Measurements from ENCODE around the gene ADGRV1.
"Not testable (repeated sequence)": the region's sequence is repeated elsewhere in the genome, so short reads cannot be mapped to it uniquely, and the experiment has no call there.

Gene ADGRV1

DNA sequence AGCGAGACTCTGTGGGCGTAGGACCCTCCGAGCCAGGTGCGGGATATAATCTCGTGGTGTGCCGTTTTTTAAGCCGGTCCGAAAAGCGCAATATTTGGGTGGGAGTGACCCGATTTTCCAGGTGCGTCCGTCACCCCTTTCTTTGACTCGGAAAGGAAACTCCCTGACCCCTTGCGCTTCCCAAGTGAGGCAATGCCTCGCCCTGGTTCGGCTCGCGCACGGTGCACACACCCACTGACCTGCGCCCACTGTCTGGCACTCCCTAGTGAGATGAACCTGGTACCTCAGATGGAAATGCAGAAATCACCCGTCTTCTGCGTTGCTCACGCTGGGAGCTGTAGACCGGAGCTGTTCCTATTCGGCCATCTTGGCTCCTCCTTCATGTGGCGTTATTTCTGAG lies 263.5 kb downstream of the ADGRV1 start:
- FAIRE-seq = not testable (repeated sequence)

DNA sequence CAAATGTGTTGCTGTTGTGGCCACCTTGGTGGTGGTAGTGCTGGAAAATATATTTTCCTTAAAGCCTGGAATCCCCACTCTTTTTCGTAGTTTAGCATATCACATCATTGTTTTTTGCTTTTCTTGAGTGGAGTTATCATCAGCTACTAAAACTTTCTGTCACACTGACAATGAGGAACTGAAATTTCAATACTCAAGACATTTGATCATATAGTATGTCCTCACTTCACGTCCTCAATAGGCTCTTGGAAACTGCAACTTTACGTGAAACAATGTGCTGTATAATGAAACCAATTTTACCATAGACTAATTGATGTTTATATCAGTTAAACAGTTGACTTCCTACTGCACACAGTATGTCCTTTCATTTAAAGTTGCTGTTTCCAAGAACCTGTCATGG lies 265.8 kb downstream of the ADGRV1 start:
- FAIRE-seq = no peak

DNA sequence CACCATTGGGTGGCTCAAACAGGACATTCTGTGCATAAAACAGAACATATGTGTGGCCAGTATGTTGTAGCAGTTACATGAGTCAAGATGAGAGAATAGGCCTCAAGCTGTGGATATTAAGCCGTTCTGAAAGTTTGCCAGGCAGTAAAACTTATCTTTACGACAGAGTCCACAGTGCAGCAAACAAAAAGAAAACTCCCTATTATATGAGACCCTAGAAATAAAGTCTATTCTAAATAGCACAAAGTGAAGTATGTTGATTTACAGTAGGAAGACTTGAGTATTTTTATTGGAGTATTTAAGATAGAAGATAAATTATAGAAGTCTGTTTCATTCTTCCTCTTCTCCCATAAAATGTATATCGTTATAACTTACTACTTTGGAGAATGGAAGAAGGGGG lies 271.5 kb downstream of the ADGRV1 start:
- FAIRE-seq = no peak

DNA sequence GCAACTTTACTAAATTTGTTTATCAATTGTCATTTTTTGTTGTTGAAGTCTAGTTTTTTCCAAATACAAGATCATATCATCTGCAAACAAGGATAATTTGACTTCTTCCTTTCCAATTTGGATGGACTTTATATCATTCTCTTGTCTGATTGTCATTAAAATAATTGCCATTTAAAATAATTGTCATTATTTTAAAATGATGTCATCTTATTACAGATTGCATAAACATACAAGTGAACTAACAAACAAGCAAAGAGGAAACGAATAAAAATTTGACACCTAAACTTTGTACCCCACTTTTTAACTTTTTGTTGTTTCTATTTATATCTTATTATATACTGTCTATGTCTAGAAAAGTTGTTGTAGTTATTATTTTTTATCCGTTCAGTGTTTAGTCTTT lies 275.2 kb downstream of the ADGRV1 start:
- no peak for FAIRE-seq

DNA sequence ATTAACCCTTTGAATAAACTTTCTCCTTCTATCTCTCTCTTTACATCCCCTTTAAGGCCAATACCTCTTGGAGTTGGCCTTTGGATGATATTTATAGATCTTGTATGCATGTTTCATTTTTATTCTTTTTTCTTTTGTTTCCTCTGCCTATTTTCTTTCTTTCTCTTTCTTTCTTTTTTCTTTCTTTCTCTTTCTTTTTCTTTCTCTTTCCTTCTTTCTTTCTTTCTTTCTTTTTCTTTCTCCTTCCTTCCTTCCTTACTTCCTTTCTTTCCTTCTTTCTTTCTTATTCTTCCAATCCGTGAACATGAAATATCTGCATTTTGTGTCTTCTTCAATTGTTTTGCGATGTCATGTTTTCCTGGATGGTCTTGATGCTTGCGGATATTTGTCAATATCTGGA lies 276.1 kb downstream of the ADGRV1 start:
- FAIRE-seq = no peak

DNA sequence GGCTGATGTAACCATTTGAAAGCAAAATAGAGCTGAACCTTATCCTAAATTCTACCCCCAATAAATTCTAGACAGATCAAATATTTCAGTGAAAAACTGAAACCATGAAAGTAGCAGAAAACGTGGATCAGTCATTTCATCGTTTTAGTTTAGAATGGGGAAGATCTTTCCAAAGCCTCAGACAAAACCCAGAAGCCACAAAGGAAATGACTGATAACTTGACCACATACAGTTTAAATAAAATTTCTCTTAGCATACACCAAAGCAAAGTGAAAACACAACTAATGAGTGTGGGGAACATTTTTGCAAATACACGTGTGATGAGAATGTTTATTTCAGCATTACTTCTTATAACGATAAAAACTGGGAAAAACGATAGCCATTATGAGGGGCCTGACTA lies 284.8 kb downstream of the ADGRV1 start:
- FAIRE-seq = no peak

DNA sequence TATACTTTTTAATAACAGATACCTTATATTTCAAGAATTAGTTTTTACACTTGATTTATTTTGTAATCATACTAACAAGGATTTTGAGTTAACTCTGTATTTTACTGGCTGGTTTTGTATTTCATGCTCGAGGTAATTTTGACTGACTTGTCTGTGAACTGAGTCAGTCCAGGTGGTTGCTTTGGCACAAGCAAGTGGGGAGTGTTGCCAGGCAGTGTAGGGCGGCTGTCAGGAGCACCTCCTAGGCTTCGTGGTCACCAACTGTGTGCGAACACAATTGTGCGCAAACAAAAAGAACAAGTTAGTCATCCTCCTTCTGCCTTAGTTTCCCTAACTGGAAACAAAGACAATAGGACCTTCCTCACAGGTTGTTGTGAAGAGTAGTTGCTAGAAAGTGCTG lies 286.3 kb downstream of the ADGRV1 start:
- no peak for FAIRE-seq

DNA sequence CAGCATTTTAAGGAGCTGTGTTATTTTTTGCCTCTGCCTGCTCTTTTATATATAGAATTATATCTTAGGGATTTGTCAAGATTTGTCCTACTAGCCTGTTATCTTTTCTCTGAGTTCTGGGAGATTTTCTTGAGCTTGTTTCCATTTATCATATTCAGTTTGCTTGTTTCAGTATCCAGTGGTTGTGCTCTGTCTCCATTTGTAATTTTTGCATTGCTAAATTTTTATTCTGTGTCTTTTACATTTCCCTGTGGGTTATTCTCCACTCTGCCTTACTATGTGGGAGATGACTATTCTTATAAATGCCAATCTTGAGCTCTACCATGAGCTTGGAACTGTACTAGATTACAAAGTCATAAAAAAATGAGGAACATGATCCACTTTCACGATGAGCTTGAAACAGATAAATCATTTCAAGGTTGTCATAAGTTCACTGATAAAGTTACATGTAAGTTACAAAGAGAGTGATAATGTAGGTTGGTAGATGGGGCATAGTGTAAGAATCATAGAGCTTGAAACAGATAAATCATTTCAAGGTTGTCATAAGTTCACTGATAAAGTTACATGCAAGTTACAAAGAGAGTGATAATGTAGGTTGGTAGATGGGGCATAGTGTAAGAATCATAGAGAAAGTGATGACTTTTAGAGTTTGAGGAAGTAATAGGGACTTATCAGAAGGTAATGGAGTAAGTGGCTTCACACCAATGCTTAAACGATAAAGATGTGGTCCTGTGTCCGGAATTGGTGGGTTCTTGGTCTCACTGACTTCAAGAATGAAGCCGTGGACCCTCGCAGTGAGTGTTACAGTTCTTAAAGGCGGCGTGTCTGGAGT lies 287.3 kb downstream of the ADGRV1 start:
- peak; percentile 66 for FAIRE-seq

DNA sequence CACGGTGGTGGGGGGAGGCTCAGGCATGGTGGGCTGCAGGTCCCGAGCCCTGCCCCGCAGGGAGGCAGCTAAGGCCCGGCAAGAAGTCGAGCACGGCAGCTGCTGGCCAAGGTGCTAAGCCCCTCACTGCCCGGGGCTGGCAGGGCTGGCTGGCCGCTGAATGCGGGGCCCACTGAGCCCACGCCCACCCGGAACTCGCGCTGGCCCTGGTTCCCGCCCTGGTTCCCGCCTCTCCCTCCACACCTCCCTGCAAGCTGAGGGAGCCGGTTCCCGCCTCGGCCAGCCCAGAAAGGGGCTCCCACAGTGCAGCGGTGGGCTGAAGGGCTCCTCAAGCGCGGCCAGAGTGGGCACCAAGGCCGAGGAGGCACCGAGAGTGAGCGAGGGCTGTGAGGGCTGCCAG lies 289.0 kb downstream of the ADGRV1 start:
- FAIRE-seq = not testable (repeated sequence)

DNA sequence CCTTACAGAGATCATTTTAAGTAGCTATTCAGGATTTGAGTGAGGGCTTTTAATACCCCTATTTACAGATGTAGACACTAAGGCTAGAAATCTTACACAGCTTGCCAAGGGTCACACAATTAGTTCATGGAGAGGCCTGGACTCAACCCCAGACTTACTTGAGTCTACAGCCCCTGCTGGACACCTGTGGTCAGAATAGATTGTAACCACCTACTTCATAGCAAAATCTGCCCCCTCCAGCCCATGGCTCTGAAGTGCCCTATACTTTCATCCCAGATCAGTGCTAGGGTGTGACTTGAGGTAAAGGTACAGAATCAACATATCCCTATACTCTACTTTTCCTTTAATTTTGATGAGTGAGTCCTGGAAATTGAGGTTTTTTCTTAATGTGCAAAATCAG lies 291.3 kb downstream of the ADGRV1 start:
- FAIRE-seq = no peak

DNA sequence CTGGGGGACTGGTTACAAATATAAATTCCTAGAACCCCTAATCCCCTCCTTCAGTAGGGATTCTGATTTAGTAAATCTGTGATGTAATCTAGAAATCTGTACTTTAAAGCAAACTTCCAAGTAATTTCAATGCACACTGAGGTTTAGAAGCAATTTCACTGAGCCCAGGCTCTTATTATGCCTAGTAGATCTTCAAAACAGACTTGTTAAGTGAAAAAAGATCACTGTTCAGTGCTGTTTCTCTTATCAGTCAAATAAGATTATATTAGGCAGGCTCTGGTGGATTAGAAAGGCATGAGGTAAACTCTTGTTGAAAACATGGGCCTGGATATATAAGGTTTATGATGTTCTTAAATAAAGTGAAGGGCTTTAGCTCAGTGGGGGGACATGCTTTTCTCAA lies 293.9 kb downstream of the ADGRV1 start:
- FAIRE-seq = no peak

DNA sequence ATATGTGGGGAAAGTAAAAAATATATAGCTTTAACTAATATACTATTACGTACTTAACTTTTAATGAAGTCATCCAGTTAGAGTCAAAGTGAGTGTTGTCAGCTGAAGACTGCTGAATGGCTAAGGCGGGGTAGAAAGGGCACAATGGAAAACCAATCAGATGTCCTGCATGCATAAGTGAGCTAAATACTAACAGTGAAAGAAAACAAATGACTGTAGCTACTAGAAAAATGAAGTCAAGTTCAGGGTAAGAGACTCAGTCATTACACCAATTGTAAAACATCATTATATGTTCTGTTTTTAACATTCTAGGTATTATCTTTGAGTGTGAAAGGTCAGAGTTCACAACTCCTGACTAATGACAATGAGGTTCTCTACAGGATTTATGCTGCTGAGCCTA lies 295.2 kb downstream of the ADGRV1 start:
- FAIRE-seq = no peak

DNA sequence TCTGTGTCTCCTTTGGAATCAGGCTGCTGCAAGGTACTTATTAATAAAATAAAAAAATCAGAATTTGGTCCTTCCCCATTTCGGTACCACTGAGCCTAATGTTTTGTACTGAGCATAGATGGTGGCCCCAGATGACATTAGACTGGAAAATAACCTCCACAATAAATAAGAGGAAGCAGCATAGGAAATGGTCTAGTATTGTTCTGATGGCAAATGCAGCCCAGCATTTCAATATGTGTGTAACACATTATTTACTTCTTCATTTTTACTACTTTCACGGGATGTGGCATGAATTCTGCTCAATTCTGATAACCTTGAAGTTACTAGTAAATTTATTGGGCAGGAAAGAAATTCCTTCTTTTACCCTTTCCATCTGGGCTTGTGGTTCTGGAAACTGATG lies 295.6 kb downstream of the ADGRV1 start:
- FAIRE-seq = no peak

DNA sequence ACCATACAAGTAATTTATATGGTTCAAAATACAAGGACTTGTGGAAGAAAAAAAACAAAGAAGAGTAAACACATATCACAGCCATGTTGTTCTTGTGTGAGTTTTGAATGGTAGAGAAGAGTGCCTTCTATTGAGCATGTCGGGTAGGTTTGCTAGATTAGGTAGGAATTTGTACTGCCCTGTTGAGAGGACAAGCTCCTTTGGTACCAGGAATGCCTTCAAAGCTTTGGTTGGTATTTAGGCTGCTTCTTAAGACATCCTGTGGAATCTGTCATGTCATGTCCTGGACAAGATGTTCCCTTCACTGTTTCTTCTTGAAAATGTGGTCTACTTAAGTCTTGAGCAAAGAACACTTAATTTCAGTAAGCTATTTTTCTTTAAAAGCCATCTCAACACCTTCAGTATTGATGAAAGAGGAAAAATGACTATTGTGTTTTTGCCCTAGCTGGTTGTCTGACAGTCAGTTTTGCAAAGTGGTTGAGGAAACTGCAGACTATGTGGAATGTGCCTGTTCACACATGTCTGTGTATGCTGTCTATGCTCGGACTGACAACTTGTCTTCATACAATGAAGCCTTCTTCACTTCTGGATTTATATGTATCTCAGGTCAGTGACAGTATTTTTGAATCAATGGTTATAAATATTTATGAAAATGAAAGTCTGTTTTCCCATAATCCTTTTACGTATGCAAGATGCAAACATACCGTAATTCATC lies 296.9 kb downstream of the ADGRV1 start:
- FAIRE-seq = no peak

DNA sequence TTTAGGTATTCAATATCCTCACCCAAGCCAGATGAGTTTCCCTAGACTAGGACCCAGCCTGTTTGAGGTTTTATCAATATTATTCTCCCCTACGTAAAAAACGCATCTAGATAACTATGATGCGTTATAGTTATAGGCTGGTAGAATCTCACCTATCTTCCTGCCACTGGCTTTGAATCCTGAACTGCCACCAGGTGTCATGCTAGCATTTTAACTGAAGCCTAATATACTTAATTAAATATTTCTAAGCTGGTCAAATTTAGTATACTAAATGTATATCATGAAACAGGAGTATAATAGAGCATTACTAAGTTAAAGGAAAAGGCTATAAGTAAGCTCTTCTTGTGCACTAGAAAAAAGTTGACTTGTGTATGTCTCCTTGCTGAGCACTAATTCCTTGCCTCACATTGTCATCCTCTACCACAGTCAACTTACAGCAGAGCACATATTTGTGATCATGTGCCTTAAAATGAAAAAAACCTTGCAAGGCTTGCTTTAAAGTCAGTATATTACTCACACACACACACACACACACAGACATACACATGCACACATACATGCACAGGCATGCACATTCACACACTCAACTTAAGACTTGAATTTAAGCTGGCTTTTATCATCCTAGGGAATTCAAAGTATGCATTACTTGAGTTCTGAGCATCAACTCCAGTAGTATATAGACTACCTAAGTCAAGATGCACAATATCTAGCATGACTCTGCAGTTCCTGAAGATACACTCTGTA lies 303.4 kb downstream of the ADGRV1 start:
- FAIRE-seq = no peak

DNA sequence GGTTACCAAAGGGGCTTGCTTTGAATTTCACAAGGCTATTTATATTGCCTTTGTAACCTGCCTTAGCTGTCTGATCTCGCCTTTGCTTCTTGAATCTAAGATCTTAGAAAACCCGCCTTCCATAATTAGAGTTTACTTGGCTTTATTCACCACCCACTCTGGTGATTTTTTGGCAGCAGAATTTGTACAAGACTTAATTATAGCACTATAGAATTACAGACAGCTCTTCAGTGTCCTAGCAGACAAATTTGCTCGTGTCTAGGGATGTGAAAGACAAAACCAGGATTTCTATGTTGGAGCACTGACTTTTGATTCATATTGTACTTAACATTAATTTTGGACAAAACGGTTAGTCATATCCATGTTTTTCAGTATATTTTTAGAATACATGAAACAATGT lies 306.6 kb downstream of the ADGRV1 start:
- no peak for FAIRE-seq

DNA sequence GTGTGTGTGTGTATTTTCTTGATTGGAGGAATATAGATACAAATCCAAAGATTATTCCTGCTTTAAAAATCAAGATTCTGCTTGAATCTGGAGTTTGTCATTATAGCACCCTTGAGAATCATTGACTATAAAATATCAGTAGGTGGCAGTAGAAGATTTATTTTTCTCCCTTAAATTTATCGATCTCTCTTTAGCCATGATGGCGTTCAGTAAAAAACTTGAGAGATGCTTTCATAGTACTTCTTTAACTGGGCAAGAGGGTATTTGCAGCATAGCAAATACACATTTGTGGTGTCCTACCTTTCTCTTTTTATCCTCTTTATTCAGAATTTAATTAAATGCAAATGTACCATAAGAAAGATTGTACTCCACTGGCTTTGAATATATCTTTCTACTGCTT lies 307.7 kb downstream of the ADGRV1 start:
- FAIRE-seq = peak; percentile 65

DNA sequence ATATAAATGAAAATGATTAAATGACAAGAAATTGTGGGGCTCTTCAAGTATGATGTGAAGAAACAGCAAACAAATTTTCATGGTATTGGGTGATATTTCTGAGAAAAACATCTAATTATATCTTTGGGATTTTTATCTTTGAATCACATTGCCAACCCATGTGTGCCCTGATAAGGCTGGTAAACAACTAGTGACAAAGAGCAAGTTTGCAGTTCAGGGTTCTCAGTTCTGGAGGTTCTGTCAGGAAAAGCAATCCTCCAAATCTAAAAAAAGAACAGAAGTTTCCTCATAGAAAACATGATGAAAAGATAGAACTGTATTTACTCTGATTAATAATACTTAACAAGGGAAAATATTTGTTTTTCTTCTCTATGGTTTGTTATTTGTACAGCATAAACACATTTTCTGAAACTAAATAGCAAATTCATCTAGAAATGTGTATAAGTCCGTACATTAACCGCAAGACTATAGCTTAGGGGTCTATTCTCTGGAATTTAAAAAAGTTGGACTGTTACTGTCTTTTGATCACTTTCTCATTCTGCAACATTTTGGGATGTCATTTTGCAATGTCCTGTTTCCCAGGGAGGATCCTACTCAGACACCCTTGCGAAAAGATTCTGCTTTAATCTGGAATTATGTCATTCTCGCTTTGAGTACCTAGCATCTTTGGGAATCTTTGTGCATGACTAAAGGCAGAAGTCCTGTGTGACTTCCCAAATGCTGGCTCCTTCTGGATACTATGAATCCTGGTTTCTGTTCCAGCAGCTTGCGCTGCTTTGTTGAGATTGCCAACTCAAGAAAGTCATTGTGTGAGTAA lies 308.5 kb downstream of the ADGRV1 start:
- FAIRE-seq = no peak

DNA sequence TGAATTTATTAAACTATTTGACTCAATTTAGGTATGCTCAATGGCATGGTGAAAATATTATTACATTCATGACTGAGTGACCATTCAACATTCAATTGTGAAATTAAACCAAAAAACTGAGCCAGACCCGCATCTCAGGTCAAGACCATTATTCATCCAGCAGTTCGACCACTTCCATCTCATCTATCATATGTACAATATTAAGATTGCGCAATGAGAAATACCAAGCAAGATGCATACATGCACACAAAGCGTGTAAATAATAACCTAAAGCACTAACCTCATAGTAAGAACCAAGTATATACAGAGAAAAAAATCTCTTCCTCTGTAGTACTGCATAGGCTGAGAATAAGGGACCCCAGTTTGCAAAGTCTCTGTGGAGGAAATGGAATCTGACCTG lies 310.2 kb downstream of the ADGRV1 start:
- no peak for FAIRE-seq

DNA sequence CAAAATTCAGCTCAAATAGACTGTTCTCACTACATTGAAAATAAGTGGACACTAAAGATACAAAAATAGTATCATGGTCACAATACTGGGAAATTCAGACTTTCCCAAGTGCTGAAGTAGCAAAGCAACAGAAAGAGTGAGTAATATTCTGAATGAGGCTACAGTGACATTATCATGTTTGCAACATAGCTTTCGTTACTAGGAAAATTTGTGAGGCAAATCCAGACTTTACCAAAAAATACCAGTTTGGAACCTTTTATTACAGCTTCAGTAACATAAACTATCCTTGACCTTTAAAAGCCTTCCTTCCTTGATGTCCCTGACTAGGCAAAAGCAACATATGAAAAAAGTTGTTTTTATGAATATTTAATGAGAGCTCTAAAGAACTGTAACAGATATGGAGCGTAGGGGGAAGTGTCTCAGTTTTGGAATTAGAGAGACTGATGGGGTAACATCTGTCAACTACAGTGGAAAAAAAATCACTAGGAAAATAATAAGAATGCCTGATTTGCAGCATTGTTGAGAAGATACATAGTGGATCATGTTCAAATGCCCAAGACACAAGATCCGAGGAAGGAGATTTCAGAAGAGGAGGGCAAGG lies 312.9 kb downstream of the ADGRV1 start:
- FAIRE-seq = no peak

DNA sequence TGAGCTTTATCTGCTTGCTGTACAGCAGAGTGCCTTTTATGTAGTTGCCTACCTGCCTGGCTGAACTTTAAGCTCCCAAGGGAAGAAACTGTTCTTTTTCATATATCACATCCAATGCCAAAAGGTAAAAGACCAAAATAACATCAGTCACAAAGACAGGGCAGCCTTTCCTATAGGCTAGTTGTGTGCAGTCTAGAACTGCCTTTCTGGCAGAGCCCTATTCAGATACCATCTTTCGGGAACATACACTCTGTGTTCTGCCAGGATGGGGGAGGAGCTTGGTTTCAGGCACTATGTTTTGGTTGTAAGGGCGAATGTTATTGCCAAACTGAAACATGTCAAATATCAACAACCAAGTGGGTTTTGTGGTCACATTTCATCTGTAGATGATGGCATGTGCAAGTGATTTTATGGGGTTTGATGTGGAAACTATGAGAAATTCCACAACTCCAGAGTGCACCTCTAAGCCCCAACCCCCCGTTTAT lies 314.5 kb downstream of the ADGRV1 start:
- no peak for FAIRE-seq

DNA sequence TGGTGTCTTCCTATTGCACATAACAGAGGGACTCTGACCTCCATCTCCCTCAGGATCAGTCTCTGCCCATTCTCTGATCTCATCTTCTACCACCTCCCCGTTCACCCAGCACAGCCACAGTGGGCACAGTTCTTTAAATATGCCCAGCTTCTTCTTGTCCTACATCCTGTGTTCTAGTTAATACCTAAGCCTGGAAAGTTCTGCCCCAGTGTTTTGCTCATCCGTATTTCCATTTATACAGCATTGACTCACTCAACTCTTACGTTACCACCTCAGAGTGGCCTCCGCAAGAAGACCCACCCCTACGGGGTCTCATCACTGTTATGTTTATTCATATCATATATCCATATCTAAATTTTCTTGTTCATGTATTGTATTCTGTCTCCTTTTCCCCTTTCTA lies 315.5 kb downstream of the ADGRV1 start:
- no peak for FAIRE-seq
